OCI-LY1 (cell line): ENCODE data around the gene TBC1D5.
A peak's percentile ranks its signal among the peaks of the same experiment; 100 is the strongest.

Experiments used
- H2AFZ ChIP-seq: fragments of 200-600 bp; sonication (generic), shearing (Covaris generic); 2 replicates; pipeline ENCODE4 v1.6.0; 2014; ENCODE audit warnings: antibody characterized with exemption, mild to moderate bottlenecking, low read length
- H3F3A ChIP-seq: fragments of 200-600 bp; sonication (generic), shearing (Covaris generic); 2 replicates; pipeline ENCODE4 v1.6.0; 2014; ENCODE audit warnings: mild to moderate bottlenecking, antibody characterized with exemption, low read length, moderate library complexity; ENCODE audit not compliant: insufficient read depth
- H3K27ac ChIP-seq: fragments of 200-600 bp; sonication (generic); 2 replicates; pipeline ENCODE4 v1.5.1; 2014; ENCODE audit warnings: low read length, mixed run types, mild to moderate bottlenecking, low read depth; ENCODE audit not compliant: poor library complexity, severe bottlenecking
- H3K27me3 ChIP-seq: fragments of 200-600 bp; sonication (generic); 2 replicates; pipeline ENCODE4 v1.6.0; 2014; ENCODE audit warnings: antibody characterized with exemption, mild to moderate bottlenecking, low read length, moderate library complexity; ENCODE audit not compliant: insufficient read depth
- H3K36me3 ChIP-seq: fragments of 200-600 bp; sonication (generic); 2 replicates; pipeline ENCODE4 v1.6.1; 2014; ENCODE audit warnings: mild to moderate bottlenecking, antibody characterized with exemption, low read length, moderate library complexity, mixed read lengths; ENCODE audit not compliant: insufficient read depth
- H3K4me1 ChIP-seq: fragments of 200-600 bp; sonication (generic); 2 replicates; pipeline ENCODE4 v1.5.1; 2014; ENCODE audit warnings: mild to moderate bottlenecking, low read length, moderate library complexity; ENCODE audit not compliant: insufficient read depth, severe bottlenecking
- H3K4me2 ChIP-seq: fragments of 200-600 bp; sonication (generic), shearing (Covaris generic); 2 replicates; pipeline ENCODE4 v1.6.1; 2014; ENCODE audit warnings: low read length
- H3K4me3 ChIP-seq: fragments of 200-600 bp; sonication (generic); 2 replicates; pipeline ENCODE4 v1.5.1; 2014; ENCODE audit warnings: low read length, low read depth, mild to moderate bottlenecking, mixed read lengths; ENCODE audit not compliant: poor library complexity, severe bottlenecking
- H3K79me2 ChIP-seq: fragments of 200-600 bp; shearing (Covaris generic); 2 replicates; pipeline ENCODE4 v1.6.1; 2016; ENCODE audit warnings: mixed run types, low read length, mixed read lengths; ENCODE audit not compliant: insufficient read depth
- H3K9ac ChIP-seq: fragments of 200-600 bp; sonication (generic), shearing (Covaris generic); 2 replicates; pipeline ENCODE4 v1.6.1; 2014; ENCODE audit warnings: mild to moderate bottlenecking, low read length, mixed read lengths
- H3K9me2 ChIP-seq: fragments of 200-600 bp; sonication (generic), shearing (Covaris generic); 2 replicates; pipeline ENCODE4 v1.6.1; 2014; ENCODE audit warnings: low read depth, mild to moderate bottlenecking, low read length, mixed read lengths
- H3K9me3 ChIP-seq: fragments of 200-600 bp; shearing (Covaris generic); 2 replicates; pipeline ENCODE4 v1.6.1; 2014; ENCODE audit warnings: low read length, mixed read lengths
- H4K20me1 ChIP-seq: fragments of 200-600 bp; sonication (generic), shearing (Covaris generic); 2 replicates; pipeline ENCODE4 v1.6.0; 2016; ENCODE audit warnings: mild to moderate bottlenecking, low read length; ENCODE audit not compliant: insufficient read depth
- CTCF ChIP-seq: fragments of 200-600 bp; sonication (generic), shearing (Covaris generic); IDR thresholded peaks from 2 replicates; pipeline ENCODE4 v1.5.1; 2017; ENCODE audit warnings: mild to moderate bottlenecking, antibody characterized with exemption, low read length, moderate library complexity, mixed read lengths
- EZH2 ChIP-seq: fragments of 200-600 bp; sonication (generic), shearing (Covaris generic); IDR thresholded peaks from 2 replicates; pipeline ENCODE4 v1.8.0; 2017; ENCODE audit warnings: borderline replicate concordance, mixed run types, mild to moderate bottlenecking, antibody characterized with exemption, low read length, moderate library complexity, mixed read lengths

Gene TBC1D5

GRCh38 chr3:17142516-17142915 is 599.9 kb downstream of the TBC1D5 start:
- Histone ChIP-seq H3K9me3 (no peaks in the 10 kb centered on the region), H3K4me3 (no peak overlapping the region), H3K36me3 (no peaks in the 10 kb centered on the region), H2AFZ (no peak overlapping the region), H3K27ac (no peak overlapping the region), H3K9me2 (no peaks in the 10 kb centered on the region), H3K4me2 (no peak overlapping the region), H3K27me3 (no peaks in the 10 kb centered on the region), H3K9ac (no peak overlapping the region), H3F3A (no peaks in the 10 kb centered on the region), H4K20me1 (no peaks in the 10 kb centered on the region), H3K79me2 (no peaks in the 10 kb centered on the region), H3K4me1 (peaks cover 20% of the 10 kb centered on the region)
- TF ChIP-seq EZH2, result no peak
- no peak for TF ChIP-seq CTCF

GRCh38 chr3:17141699-17142098 is 600.7 kb downstream of the TBC1D5 start:
- TF ChIP-seq EZH2 (no peak), CTCF (no peak)
- Histone ChIP-seq H3K4me2 (no peak overlapping the region), H3K9me3 (no peaks in the 10 kb centered on the region), H3F3A (no peaks in the 10 kb centered on the region), H3K4me3 (no peak overlapping the region), H4K20me1 (no peaks in the 10 kb centered on the region), H3K27ac (no peak overlapping the region), H3K36me3 (no peaks in the 10 kb centered on the region), H3K27me3 (no peaks in the 10 kb centered on the region), H3K9me2 (no peaks in the 10 kb centered on the region), H2AFZ (no peak overlapping the region), H3K9ac (no peak overlapping the region), H3K79me2 (no peaks in the 10 kb centered on the region), H3K4me1 (peaks cover 20% of the 10 kb centered on the region)

GRCh38 chr3:17140670-17141505 is 601.5 kb downstream of the TBC1D5 start:
- H3K4me2 ChIP-seq, result no peak overlapping the region
- H3K4me1 ChIP-seq, result peaks cover 20% of the 10 kb centered on the region
- H3K79me2 ChIP-seq, result no peaks in the 10 kb centered on the region
- no peak overlapping the region for H3K9ac ChIP-seq
- H3K27me3 ChIP-seq, result no peaks in the 10 kb centered on the region
- H3K9me3 ChIP-seq, result no peaks in the 10 kb centered on the region
- TF ChIP-seq CTCF, result peak; percentile 55
- TF ChIP-seq EZH2, result no peak
- H3K9me2 ChIP-seq, result no peaks in the 10 kb centered on the region
- no peaks in the 10 kb centered on the region for H3F3A ChIP-seq
- H4K20me1 ChIP-seq, result no peaks in the 10 kb centered on the region
- H3K4me3 ChIP-seq, result no peak overlapping the region
- no peaks in the 10 kb centered on the region for H3K36me3 ChIP-seq
- H2AFZ ChIP-seq, result no peak overlapping the region
- no peak overlapping the region for H3K27ac ChIP-seq
